Activated naive CD8-positive, alpha-beta T cell treated with anti-CD3 and anti-CD28 coated beads, Interleukin-2, amount 50 U/mL, for 24 hours (primary cell): ENCODE data around the gene ROPN1.

ENCODE experiments used
- ATAC-seq: fragments of 150-1000 bp; cut with Tn5 transposase; one replicate; pipeline ENCODE4 v1.10.0; 2021
- DNase-seq: peaks from one replicate; pipeline ENCODE4 v3.0.0; 2021
- H3K27ac Mint-ChIP-seq: one replicate; pipeline ENCODE4 v1.8.0; 2021; ENCODE audit warnings: mild to moderate bottlenecking, mixed read lengths
- H3K27me3 Mint-ChIP-seq: one replicate; pipeline ENCODE4 v1.8.0; 2021; ENCODE audit warnings: mixed read lengths
- H3K36me3 Mint-ChIP-seq: one replicate; pipeline ENCODE4 v1.8.0; 2021; ENCODE audit warnings: low read depth, mixed read lengths
- H3K4me1 Mint-ChIP-seq: one replicate; pipeline ENCODE4 v1.8.0; 2021; ENCODE audit warnings: mixed read lengths
- H3K4me3 Mint-ChIP-seq: one replicate; pipeline ENCODE4 v1.8.0; 2021; ENCODE audit warnings: mild to moderate bottlenecking, moderate library complexity, mixed read lengths
- H3K9me3 Mint-ChIP-seq: one replicate; pipeline ENCODE4 v1.8.0; 2021; ENCODE audit warnings: mixed read lengths

Gene ROPN1

GRCh38 chr3:123941542-123941941 is 50.4 kb downstream of the ROPN1 start:
- DNase-seq, result no peak
- Mint-ChIP-seq H3K4me3 (no peak overlapping the region), H3K27me3 (no peaks in the 10 kb centered on the region), H3K4me1 (no peaks in the 10 kb centered on the region), H3K27ac (no peak overlapping the region), H3K9me3 (no peaks in the 10 kb centered on the region), H3K36me3 (peaks cover 48% of the 10 kb centered on the region)
- ATAC-seq, result no peak

- H3K27ac Mint-ChIP-seq, result no peak overlapping the region
- ATAC-seq (no peak), DNase-seq (no peak)
- H3K36me3 Mint-ChIP-seq, result peaks cover 47% of the 10 kb centered on the region
- H3K4me1 Mint-ChIP-seq, result no peaks in the 10 kb centered on the region
- H3K9me3 Mint-ChIP-seq, result no peaks in the 10 kb centered on the region
- no peak overlapping the region for H3K4me3 Mint-ChIP-seq
- H3K27me3 Mint-ChIP-seq, result no peaks in the 10 kb centered on the region
Measured at GRCh38 chr3:123941121-123941520, 50.8 kb downstream of the ROPN1 start.

- no peak for ATAC-seq
- DNase-seq, result no peak
- no peak overlapping the region for H3K27ac Mint-ChIP-seq
- peaks cover 42% of the 10 kb centered on the region for H3K36me3 Mint-ChIP-seq
- no peaks in the 10 kb centered on the region for H3K27me3 Mint-ChIP-seq
- no peak overlapping the region for H3K4me3 Mint-ChIP-seq
- H3K9me3 Mint-ChIP-seq, result no peaks in the 10 kb centered on the region
- H3K4me1 Mint-ChIP-seq, result no peaks in the 10 kb centered on the region
Measured at GRCh38 chr3:123939706-123940105, 52.2 kb downstream of the ROPN1 start.

- peaks cover 43% of the 10 kb centered on the region for H3K36me3 Mint-ChIP-seq
- no peaks in the 10 kb centered on the region for H3K4me1 Mint-ChIP-seq
- H3K27ac Mint-ChIP-seq, result no peak overlapping the region
- DNase-seq (no peak), ATAC-seq (no peak)
- H3K4me3 Mint-ChIP-seq, result no peak overlapping the region
- no peaks in the 10 kb centered on the region for H3K9me3 Mint-ChIP-seq
- no peaks in the 10 kb centered on the region for H3K27me3 Mint-ChIP-seq
Measured at GRCh38 chr3:123936400-123936799, 55.5 kb downstream of the ROPN1 start.

DNA sequence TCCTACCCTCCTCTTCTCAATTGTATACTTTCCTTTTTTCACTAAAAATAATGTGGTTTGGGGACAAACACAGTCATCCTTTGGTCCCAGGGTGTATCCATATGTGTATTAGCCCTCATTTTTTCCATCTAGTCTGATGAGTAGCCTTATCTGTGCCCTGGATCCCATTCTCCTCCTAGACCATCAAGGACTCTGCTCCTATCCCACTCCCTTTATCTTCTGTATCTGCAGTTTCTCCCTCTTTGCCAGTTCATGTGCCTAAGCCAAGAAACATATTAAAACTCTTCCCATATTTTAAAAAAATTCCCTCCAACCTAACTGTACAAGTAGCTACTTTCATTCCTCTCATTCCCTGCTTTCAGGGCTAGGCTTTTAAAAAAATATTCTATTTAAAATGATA is 56.1 kb downstream of the ROPN1 start:
- peaks cover 44% of the 10 kb centered on the region for H3K36me3 Mint-ChIP-seq
- H3K4me3 Mint-ChIP-seq, result no peak overlapping the region

DNA sequence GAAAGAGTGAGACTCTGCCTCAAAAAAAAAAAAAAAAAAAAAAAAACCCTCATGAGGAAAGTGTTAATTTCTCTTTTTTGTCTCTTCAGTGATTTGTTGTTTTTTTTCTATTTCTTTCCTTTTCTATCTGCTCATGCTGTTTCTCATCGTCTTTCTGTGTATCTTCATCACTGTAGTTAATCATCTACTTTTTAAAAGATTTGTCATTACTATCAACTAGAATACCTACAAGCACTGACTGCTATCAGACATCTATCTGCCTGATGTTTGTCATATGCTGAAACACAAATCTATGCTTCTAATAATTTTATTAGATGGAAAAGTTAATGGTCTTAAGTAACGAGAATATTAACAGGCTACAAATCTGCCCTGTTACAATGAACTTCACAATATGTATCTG is 57.7 kb downstream of the ROPN1 start:
- H3K9me3 Mint-ChIP-seq, result no peaks in the 10 kb centered on the region
- DNase-seq (no peak), ATAC-seq (no peak)
- H3K36me3 Mint-ChIP-seq, result peaks cover 41% of the 10 kb centered on the region
- no peaks in the 10 kb centered on the region for H3K4me1 Mint-ChIP-seq
- no peaks in the 10 kb centered on the region for H3K27me3 Mint-ChIP-seq
- no peak overlapping the region for H3K4me3 Mint-ChIP-seq
- H3K27ac Mint-ChIP-seq, result no peak overlapping the region

More for the DNA sequence above, 56.1 kb downstream of the ROPN1 start:
- Mint-ChIP-seq H3K27me3 (no peaks in the 10 kb centered on the region), H3K27ac (no peak overlapping the region), H3K9me3 (no peaks in the 10 kb centered on the region), H3K4me1 (no peaks in the 10 kb centered on the region)
- ATAC-seq (no peak), DNase-seq (no peak)

DNA sequence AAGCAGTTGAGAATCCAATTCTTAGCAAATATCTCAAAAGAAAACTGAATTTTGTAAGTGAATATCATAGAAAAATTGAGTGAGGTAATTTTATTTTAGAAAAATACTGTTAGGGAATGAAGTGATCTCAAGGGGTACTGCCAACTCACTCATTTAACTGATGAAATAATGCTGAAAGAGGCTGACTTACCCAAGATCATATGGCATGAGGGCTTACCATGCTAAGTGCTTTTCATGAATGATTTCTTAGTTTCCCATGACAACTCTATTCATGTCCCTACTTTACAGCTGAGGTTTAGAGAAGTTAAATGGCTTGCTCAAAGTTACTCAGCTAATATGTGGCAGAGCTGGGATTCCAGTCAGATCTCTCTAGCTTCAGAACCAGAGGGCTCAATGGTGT is 61.5 kb downstream of the ROPN1 start:
- DNase-seq (no peak), ATAC-seq (no peak)
- H3K4me1 Mint-ChIP-seq, result no peaks in the 10 kb centered on the region
- H3K4me3 Mint-ChIP-seq, result no peak overlapping the region
- no peaks in the 10 kb centered on the region for H3K27me3 Mint-ChIP-seq
- no peaks in the 10 kb centered on the region for H3K9me3 Mint-ChIP-seq
- H3K36me3 Mint-ChIP-seq, result peaks cover 51% of the 10 kb centered on the region
- no peak overlapping the region for H3K27ac Mint-ChIP-seq

GRCh38 chr3:123929325-123929724 is 62.6 kb downstream of the ROPN1 start:
- Mint-ChIP-seq H3K27me3 (no peaks in the 10 kb centered on the region), H3K4me1 (no peaks in the 10 kb centered on the region), H3K36me3 (peaks cover 57% of the 10 kb centered on the region), H3K9me3 (peaks cover 3% of the 10 kb centered on the region), H3K4me3 (no peak overlapping the region), H3K27ac (no peak overlapping the region)
- ATAC-seq, result no peak
- no peak for DNase-seq

- Mint-ChIP-seq H3K27ac (no peak overlapping the region), H3K4me1 (no peaks in the 10 kb centered on the region), H3K4me3 (no peak overlapping the region), H3K27me3 (no peaks in the 10 kb centered on the region), H3K9me3 (peaks cover 26% of the 10 kb centered on the region), H3K36me3 (peaks cover 71% of the 10 kb centered on the region)
- ATAC-seq (no peak), DNase-seq (no peak)
Measured at GRCh38 chr3:123926396-123926795, 65.5 kb downstream of the ROPN1 start.

GRCh38 chr3:123920868-123921267 is 71.1 kb downstream of the ROPN1 start:
- H3K36me3 Mint-ChIP-seq, result peaks cover 71% of the 10 kb centered on the region
- no peak for ATAC-seq
- H3K27me3 Mint-ChIP-seq, result no peaks in the 10 kb centered on the region
- no peaks in the 10 kb centered on the region for H3K4me1 Mint-ChIP-seq
- DNase-seq, result no peak
- H3K9me3 Mint-ChIP-seq, result peaks cover 45% of the 10 kb centered on the region
- H3K4me3 Mint-ChIP-seq, result no peak overlapping the region
- H3K27ac Mint-ChIP-seq, result no peak overlapping the region

GRCh38 chr3:123920383-123920782 is 71.5 kb downstream of the ROPN1 start:
- ATAC-seq (no peak), DNase-seq (no peak)
- peaks cover 45% of the 10 kb centered on the region for H3K9me3 Mint-ChIP-seq
- no peak overlapping the region for H3K27ac Mint-ChIP-seq
- no peak overlapping the region for H3K4me3 Mint-ChIP-seq
- H3K36me3 Mint-ChIP-seq, result peaks cover 70% of the 10 kb centered on the region
- H3K4me1 Mint-ChIP-seq, result no peaks in the 10 kb centered on the region
- H3K27me3 Mint-ChIP-seq, result no peaks in the 10 kb centered on the region

DNA sequence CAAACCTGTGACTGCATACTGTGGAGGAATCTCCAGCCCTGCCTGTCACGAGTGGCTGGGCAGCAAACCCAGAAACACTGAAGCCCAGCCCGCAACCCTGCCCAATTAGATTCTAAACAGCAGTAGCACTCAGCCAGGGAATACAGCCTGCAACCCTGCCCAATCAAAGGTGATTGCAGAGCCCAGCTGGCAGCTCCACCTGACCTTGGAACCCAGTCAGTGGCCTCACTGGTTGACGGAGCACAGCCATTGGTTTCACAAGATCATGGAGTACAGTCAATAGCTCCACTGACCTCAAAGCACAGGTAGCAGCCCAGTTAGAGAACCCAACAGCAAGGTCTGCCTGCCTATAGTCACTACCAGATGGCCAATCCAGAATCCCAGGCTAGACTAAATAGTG is 72.6 kb downstream of the ROPN1 start:
- no peak overlapping the region for H3K27ac Mint-ChIP-seq
- H3K4me3 Mint-ChIP-seq, result no peak overlapping the region
- DNase-seq, result no peak
- H3K9me3 Mint-ChIP-seq, result peaks cover 43% of the 10 kb centered on the region
- no peaks in the 10 kb centered on the region for H3K27me3 Mint-ChIP-seq
- H3K4me1 Mint-ChIP-seq, result no peaks in the 10 kb centered on the region
- peaks cover 68% of the 10 kb centered on the region for H3K36me3 Mint-ChIP-seq
- no peak for ATAC-seq
